Body of pancreas (tissue), 4 donors: ENCODE measurements around the gene TFDP2.

Experiments
- CTCF ChIP-seq, 7 experiments: fragments of 450-650 bp in 4 of 7; fragments of 200-600 bp in 3 of 7; sonication (generic) in 3 of 7; IDR thresholded peaks; one replicate each; pipeline ENCODE4 v1.5.1; 2016 to 2019; ENCODE audit warnings: antibody characterized with exemption in 7 of 7
- POLR2A ChIP-seq, 3 donors: fragments of 450-650 bp; IDR thresholded peaks; one replicate each; pipeline ENCODE4 v1.6.1; 2016; ENCODE audit warnings: antibody characterized with exemption in 3 of 3, mild to moderate bottlenecking in 2 of 3

- no peak for TF ChIP-seq CTCF (IDR thresholded peaks at IDR 0.05)
- TF ChIP-seq POLR2A (IDR thresholded peaks at IDR 0.05): no peak
Observed at GRCh38 chr3:142098964-142099363, 50.4 kb downstream of the TFDP2 start.
